Kidney epithelial cell (primary cell): Measurements from ENCODE around the gene SMCO2. TPM values are rescaled to one million over a fixed set of nuclear protein-coding genes. Genes with fewer than 3 reads are reported as not detected.

ENCODE experiments used
- DNase-seq: peaks from one replicate; pipeline ENCODE4 v3.0.0-alpha.2; 2010; ENCODE audit warnings: low read depth
- H3K27me3 ChIP-seq: 2 replicates; pipeline ENCODE4 v1.6.0; 2011; ENCODE audit warnings: low read length; ENCODE audit not compliant: control insufficient read depth, insufficient read depth
- H3K36me3 ChIP-seq: 2 replicates; pipeline ENCODE4 v1.5.1; 2011; ENCODE audit warnings: low read length; ENCODE audit not compliant: control insufficient read depth, insufficient read depth
- H3K4me3 ChIP-seq: 2 replicates; pipeline ENCODE4 v1.5.1; 2011; ENCODE audit warnings: low read depth, mild to moderate bottlenecking, control low read depth, low read length
- CTCF ChIP-seq: IDR thresholded peaks from 2 replicates; pipeline ENCODE4 v1.5.1; 2011; ENCODE audit warnings: mild to moderate bottlenecking, moderate library complexity, low read length, control low read depth, inconsistent platforms; ENCODE audit not compliant: insufficient read depth, poor library complexity, severe bottlenecking
- total RNA-seq: library from RNA; depleted of rRNA; stranded (reverse); fragments of >200 nt; gene quantifications from 2 replicates; pipeline ENCODE4 v1.2.3, GENCODE V29; 2015

The SMCO2 gene
- total RNA-seq, 1 donor from 2014 or later: 0.58 TPM

- Histone ChIP-seq H3K36me3 (no peaks in the 10 kb centered on the region), H3K27me3 (no peaks in the 10 kb centered on the region), H3K4me3 (no peak overlapping the region)
- TF ChIP-seq CTCF: no peak
- no peak for DNase-seq
Measured at GRCh38 chr12:27491226-27491625, 44.7 kb downstream of the SMCO2 start.

DNA sequence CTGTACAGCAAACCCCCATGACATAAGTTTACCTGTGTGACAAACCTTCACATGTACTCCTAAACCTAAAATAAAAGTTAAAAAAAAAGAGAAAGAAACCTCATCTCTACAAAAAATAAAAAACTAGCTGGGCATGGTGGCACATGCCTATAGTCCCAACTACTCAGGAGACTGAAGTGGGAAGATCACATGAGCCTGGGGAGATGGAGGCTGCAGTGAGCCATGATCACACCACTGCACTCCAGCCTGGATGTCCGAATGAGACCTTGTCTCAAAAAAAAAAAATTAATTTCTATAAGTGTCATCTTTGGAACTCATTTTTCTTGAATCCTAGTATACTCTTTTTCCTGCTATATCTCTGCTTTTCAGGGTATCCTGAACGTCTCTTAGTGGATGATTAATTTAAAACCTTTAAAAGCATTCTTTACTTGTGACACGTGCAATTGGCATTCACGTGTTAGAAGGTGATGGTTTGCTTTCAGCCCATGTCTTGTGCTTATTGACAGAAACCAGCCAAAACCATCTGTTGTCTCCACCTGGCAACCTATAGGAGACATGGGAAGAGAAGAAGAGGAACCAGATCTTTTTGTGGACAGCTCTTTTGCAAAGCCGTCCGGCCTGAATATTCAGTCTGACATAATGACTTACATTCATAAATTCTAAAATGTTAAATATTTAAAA lies 46.9 kb downstream of the SMCO2 start:
- no peak for DNase-seq
- Histone ChIP-seq H3K36me3 (no peaks in the 10 kb centered on the region), H3K4me3 (no peak overlapping the region), H3K27me3 (no peaks in the 10 kb centered on the region)
- TF ChIP-seq CTCF: no peak

DNA sequence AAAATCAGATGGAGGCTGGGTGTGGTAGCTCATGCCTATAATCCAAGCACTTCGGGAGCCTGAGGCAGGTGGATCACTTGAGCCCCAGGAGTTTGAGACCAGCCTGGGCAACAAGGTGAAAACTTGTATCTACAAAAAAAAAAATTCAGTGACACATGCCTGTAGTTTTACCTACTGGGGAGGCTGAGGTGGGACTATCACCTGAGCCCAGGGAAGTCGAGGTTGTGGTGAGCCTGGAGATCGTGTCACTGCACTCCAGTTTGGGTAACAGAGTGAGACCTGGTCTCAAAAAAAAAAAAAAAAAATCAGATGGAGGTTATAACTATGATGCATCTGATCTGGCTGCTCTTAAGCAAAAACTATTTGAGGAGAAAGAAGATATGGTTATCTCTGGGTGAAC lies 50.9 kb downstream of the SMCO2 start:
- no peak for TF ChIP-seq CTCF
- no peak for DNase-seq
- no peaks in the 10 kb centered on the region for H3K36me3 ChIP-seq
- H3K4me3 ChIP-seq: no peak overlapping the region
- H3K27me3 ChIP-seq: no peaks in the 10 kb centered on the region

GRCh38 chr12:27498149-27498548 lies 51.6 kb downstream of the SMCO2 start:
- H3K36me3 ChIP-seq: no peaks in the 10 kb centered on the region
- H3K27me3 ChIP-seq: no peaks in the 10 kb centered on the region
- DNase-seq: no peak
- H3K4me3 ChIP-seq: no peak overlapping the region
- no peak for TF ChIP-seq CTCF

DNA sequence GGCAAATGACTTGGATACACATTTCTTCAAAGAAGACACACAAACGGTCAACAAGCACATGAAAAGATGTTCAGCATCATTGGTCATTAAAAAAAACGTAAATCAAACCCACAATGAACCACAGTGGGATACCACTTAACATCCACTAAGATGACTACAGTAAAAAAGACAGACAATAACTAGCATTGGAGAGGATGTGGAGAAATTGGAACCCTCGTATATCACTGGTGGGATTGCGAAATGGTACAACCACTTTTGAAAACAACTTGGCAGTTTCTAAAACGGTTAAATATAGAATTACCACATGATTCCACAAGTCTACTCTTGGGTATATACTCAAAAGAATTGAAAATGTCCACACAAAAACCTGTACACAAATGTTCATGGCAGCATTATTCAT lies 52.2 kb downstream of the SMCO2 start:
- Histone ChIP-seq H3K36me3 (no peaks in the 10 kb centered on the region), H3K27me3 (no peaks in the 10 kb centered on the region), H3K4me3 (no peak overlapping the region)
- no peak for DNase-seq
- no peak for TF ChIP-seq CTCF

DNA sequence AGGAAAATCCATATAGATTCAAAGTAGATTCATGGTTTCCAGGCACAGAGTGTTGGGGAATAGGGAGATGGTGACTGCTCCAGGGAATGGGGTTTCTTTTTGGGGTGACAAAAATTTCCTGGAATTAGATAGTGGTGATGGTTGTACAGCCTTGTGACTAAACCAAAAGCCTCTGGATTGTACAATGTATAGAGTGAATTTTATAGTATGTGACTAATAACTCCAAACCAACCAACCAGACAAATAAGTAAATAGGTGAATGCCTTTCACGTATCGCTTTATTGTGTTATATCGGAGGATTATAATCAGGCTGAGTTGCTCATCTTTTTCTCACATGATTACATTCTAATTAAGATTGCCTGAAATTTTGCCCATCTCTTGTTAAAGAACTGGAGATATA lies 52.8 kb downstream of the SMCO2 start:
- DNase-seq: no peak
- TF ChIP-seq CTCF: no peak
- no peaks in the 10 kb centered on the region for H3K36me3 ChIP-seq
- H3K4me3 ChIP-seq: no peak overlapping the region
- H3K27me3 ChIP-seq: no peaks in the 10 kb centered on the region
